ENCODE results near the gene IDUA. TPM values are rescaled to one million over a fixed set of nuclear protein-coding genes. Genes with fewer than 3 reads are reported as not detected.

The IDUA gene
- total RNA-seq, 1 donor from 2014 or later: 2.6 TPM

GRCh38 chr4:955161-955921 is 31.5 kb upstream of the IDUA start:
- peaks cover 2% of the 10 kb centered on the region for H3K36me3 ChIP-seq (ENCODE audit: control insufficient read depth, insufficient read depth, low read length)
- no peak for DNase-seq (ENCODE audit: low read depth)
- no peak for TF ChIP-seq CTCF (IDR thresholded peaks at IDR 0.05; ENCODE audit: insufficient read depth, low read length, severe bottlenecking)
- no peak overlapping the region for H3K4me3 ChIP-seq (ENCODE audit: low read depth, low read length)
- FAIRE-seq: no peak
- H3K27me3 ChIP-seq (ENCODE audit: control insufficient read depth, insufficient read depth, low read length): no peaks in the 10 kb centered on the region

- no peak overlapping the region for H3K4me3 ChIP-seq (ENCODE audit: low read depth, low read length)
- no peak for FAIRE-seq
- peaks cover 2% of the 10 kb centered on the region for H3K36me3 ChIP-seq (ENCODE audit: control insufficient read depth, insufficient read depth, low read length)
- no peak for TF ChIP-seq CTCF (IDR thresholded peaks at IDR 0.05; ENCODE audit: insufficient read depth, low read length, severe bottlenecking)
- no peak for DNase-seq (ENCODE audit: low read depth)
- no peaks in the 10 kb centered on the region for H3K27me3 ChIP-seq (ENCODE audit: control insufficient read depth, insufficient read depth, low read length)
Observed at GRCh38 chr4:955931-956381, 30.9 kb upstream of the IDUA start.

- peaks cover 3% of the 10 kb centered on the region for H3K36me3 ChIP-seq (ENCODE audit: control insufficient read depth, insufficient read depth, low read length)
- no peak for DNase-seq (ENCODE audit: low read depth)
Observed at GRCh38 chr4:956531-957230, 30.2 kb upstream of the IDUA start.

GRCh38 chr4:957231-957580 is 29.6 kb upstream of the IDUA start:
- Histone ChIP-seq H3K4me3 (ENCODE audit: low read depth, low read length) (no peak overlapping the region), H3K27me3 (ENCODE audit: control insufficient read depth, insufficient read depth, low read length) (no peaks in the 10 kb centered on the region), H3K36me3 (ENCODE audit: control insufficient read depth, insufficient read depth, low read length) (peaks cover 4% of the 10 kb centered on the region)
- FAIRE-seq (no peak), DNase-seq (ENCODE audit: low read depth) (no peak)
- TF ChIP-seq CTCF (IDR thresholded peaks at IDR 0.05; ENCODE audit: insufficient read depth, low read length, severe bottlenecking): no peak

More at GRCh38 chr4:956531-957230, 30.2 kb upstream of the IDUA start:
- no peak for FAIRE-seq
- TF ChIP-seq CTCF (IDR thresholded peaks at IDR 0.05; ENCODE audit: insufficient read depth, low read length, severe bottlenecking): no peak
- Histone ChIP-seq H3K4me3 (ENCODE audit: low read depth, low read length) (no peak overlapping the region), H3K27me3 (ENCODE audit: control insufficient read depth, insufficient read depth, low read length) (no peaks in the 10 kb centered on the region)

GRCh38 chr4:957581-958313 is 29.1 kb upstream of the IDUA start:
- no peak for FAIRE-seq
- H3K4me3 ChIP-seq (ENCODE audit: low read depth, low read length): no peak overlapping the region
- no peak for DNase-seq (ENCODE audit: low read depth)
- peaks cover 7% of the 10 kb centered on the region for H3K36me3 ChIP-seq (ENCODE audit: control insufficient read depth, insufficient read depth, low read length)
- H3K27me3 ChIP-seq (ENCODE audit: control insufficient read depth, insufficient read depth, low read length): no peaks in the 10 kb centered on the region
- no peak for TF ChIP-seq CTCF (IDR thresholded peaks at IDR 0.05; ENCODE audit: insufficient read depth, low read length, severe bottlenecking)

All from bronchial epithelial cell (primary cell).